ENCODE data around the gene MAD1L1. TPM values are rescaled to one million over a fixed set of nuclear protein-coding genes. Genes with fewer than 3 reads are reported as not detected.
A peak's percentile ranks its signal among the peaks of the same experiment; 100 is the strongest.

The MAD1L1 gene
- total and polyA plus RNA-seq, 2 of the 13 experiments (the other 11 are each of a cell fraction or from before 2014, with no cell fraction given) = 17.4 to 64.7 TPM

DNA sequence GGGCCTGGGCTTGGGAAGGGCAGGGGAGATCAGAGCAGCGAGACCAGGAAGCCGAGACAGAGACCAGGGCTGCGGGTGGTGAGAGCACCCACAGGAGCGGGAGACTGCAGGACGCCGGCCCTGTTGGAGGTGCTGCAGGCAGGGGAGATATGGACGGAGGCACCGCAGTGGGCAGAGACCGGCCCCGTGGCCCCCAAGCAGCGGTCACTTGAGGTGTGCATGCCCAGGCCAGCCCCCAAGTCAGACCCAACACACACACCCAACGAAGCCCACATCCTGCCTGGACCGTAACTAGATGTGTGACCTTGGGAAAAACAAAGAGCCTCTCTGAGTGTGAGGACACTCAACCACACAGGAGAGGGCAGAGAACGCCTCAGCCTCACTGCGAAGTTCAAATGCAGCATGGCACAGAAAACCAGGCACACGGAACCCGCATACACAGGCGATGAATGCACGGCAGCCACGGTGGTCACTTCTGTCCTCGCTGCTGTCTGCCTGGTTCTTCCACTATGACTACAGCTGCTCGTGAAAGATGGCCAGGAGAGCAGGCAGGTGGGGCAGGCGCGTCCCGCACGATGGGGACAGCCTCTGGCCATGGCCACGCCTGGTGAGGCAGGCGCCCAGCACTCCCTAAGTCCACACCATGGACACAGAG is 214.7 kb downstream of the MAD1L1 start (continued):
- TF ChIP-seq ZBTB20 (CRISPR knock-in tag; IDR thresholded peaks at IDR 0.05; ENCODE audit: borderline replicate concordance, low read depth) (no peak), ERF (CRISPR knock-in tag; IDR thresholded peaks at IDR 0.05) (no peak), ZNF598 (CRISPR knock-in tag; IDR thresholded peaks at IDR 0.05; ENCODE audit: borderline replicate concordance) (peak; percentile 46; the same call in 1 of the 2 replicates), HOXA7 (CRISPR knock-in tag; IDR thresholded peaks at IDR 0.05) (no peak), MTA3 (CRISPR knock-in tag; IDR thresholded peaks at IDR 0.05) (no peak), HDAC6 (IDR thresholded peaks at IDR 0.05; ENCODE audit: low read depth, low read length) (no peak), NFE2L1 (CRISPR knock-in tag; IDR thresholded peaks at IDR 0.05; ENCODE audit: borderline replicate concordance) (no peak), RFXANK (CRISPR knock-in tag; IDR thresholded peaks at IDR 0.05) (no peak), JARID2 (CRISPR knock-in tag; IDR thresholded peaks at IDR 0.05; ENCODE audit: insufficient replicate concordance) (no peak), ARNT2 (CRISPR knock-in tag; IDR thresholded peaks at IDR 0.05; ENCODE audit: low read depth) (no peak), ZNF350 (CRISPR knock-in tag; IDR thresholded peaks at IDR 0.05; ENCODE audit: borderline replicate concordance, low read depth) (no peak), ZNF558 (CRISPR knock-in tag; IDR thresholded peaks at IDR 0.05; ENCODE audit: borderline replicate concordance) (no peak), RAD51 (IDR thresholded peaks at IDR 0.05; ENCODE audit: borderline replicate concordance) (no peak), ZMYM4 (CRISPR knock-in tag; IDR thresholded peaks at IDR 0.05) (no peak; the same call in 1 of the 2 replicates), SIN3B (IDR thresholded peaks at IDR 0.05; ENCODE audit: low read length) (no peak), ZNF460 (CRISPR knock-in tag; IDR thresholded peaks at IDR 0.05; ENCODE audit: borderline replicate concordance) (no peak), RORA (CRISPR knock-in tag; IDR thresholded peaks at IDR 0.05) (no peak), HNRNPL (IDR thresholded peaks at IDR 0.05; ENCODE audit: low read depth, low read length) (peak; percentile 91), PCBP1 (IDR thresholded peaks at IDR 0.05; ENCODE audit: borderline replicate concordance, low read depth, low read length) (no peak), SNAPC2 (CRISPR knock-in tag; IDR thresholded peaks at IDR 0.05) (no peak), NFIB (CRISPR knock-in tag; IDR thresholded peaks at IDR 0.05; ENCODE audit: borderline replicate concordance) (no peak), NR2F1 (CRISPR knock-in tag; IDR thresholded peaks at IDR 0.05) (no peak), SAFB2 (CRISPR knock-in tag; IDR thresholded peaks at IDR 0.05; ENCODE audit: borderline replicate concordance, low read depth) (no peak)
- TF ChIP-seq, protein P1, sequence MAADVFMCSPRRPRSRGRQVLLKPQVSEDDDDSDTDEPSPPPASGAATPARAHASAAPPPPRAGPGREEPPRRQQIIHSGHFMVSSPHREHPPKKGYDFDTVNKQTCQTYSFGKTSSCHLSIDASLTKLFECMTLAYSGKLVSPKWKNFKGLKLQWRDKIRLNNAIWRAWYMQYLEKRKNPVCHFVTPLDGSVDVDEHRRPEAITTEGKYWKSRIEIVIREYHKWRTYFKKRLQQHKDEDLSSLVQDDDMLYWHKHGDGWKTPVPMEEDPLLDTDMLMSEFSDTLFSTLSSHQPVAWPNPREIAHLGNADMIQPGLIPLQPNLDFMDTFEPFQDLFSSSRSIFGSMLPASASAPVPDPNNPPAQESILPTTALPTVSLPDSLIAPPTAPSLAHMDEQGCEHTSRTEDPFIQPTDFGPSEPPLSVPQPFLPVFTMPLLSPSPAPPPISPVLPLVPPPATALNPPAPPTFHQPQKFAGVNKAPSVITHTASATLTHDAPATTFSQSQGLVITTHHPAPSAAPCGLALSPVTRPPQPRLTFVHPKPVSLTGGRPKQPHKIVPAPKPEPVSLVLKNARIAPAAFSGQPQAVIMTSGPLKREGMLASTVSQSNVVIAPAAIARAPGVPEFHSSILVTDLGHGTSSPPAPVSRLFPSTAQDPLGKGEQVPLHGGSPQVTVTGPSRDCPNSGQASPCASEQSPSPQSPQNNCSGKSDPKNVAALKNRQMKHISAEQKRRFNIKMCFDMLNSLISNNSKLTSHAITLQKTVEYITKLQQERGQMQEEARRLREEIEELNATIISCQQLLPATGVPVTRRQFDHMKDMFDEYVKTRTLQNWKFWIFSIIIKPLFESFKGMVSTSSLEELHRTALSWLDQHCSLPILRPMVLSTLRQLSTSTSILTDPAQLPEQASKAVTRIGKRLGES (CRISPR knock-in tag; IDR thresholded peaks at IDR 0.05; ENCODE audit: borderline replicate concordance) = no peak
- TF ChIP-seq, protein P2, sequence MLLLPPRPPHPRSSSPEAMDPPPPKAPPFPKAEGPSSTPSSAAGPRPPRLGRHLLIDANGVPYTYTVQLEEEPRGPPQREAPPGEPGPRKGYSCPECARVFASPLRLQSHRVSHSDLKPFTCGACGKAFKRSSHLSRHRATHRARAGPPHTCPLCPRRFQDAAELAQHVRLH (CRISPR knock-in tag; IDR thresholded peaks at IDR 0.05; ENCODE audit: borderline replicate concordance, low read depth) = peak; percentile 22; the same call in 1 of the 2 replicates
- TF ChIP-seq, protein P3, sequence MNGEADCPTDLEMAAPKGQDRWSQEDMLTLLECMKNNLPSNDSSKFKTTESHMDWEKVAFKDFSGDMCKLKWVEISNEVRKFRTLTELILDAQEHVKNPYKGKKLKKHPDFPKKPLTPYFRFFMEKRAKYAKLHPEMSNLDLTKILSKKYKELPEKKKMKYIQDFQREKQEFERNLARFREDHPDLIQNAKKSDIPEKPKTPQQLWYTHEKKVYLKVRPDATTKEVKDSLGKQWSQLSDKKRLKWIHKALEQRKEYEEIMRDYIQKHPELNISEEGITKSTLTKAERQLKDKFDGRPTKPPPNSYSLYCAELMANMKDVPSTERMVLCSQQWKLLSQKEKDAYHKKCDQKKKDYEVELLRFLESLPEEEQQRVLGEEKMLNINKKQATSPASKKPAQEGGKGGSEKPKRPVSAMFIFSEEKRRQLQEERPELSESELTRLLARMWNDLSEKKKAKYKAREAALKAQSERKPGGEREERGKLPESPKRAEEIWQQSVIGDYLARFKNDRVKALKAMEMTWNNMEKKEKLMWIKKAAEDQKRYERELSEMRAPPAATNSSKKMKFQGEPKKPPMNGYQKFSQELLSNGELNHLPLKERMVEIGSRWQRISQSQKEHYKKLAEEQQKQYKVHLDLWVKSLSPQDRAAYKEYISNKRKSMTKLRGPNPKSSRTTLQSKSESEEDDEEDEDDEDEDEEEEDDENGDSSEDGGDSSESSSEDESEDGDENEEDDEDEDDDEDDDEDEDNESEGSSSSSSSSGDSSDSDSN (CRISPR knock-in tag; IDR thresholded peaks at IDR 0.05) = 0 out of 2 replicates have a peak, but pooled peaks have one; percentile 10

All from HepG2 (cell line).